Glomerular endothelial cell (primary cell): ENCODE results near the gene NAMPT. TPM values are rescaled to one million over a fixed set of nuclear protein-coding genes. Genes with fewer than 3 reads are reported as not detected.
"Not testable (repeated sequence)": the region's sequence is repeated elsewhere in the genome, so short reads cannot be mapped to it uniquely, and the experiment has no call there.

Experiments
- DNase-seq: peaks from one replicate; pipeline ENCODE4 v3.0.0-alpha.2; 2011; ENCODE audit warnings: low read depth, low spot score; ENCODE audit errors: extremely low read depth
- total RNA-seq: library from RNA; depleted of rRNA; stranded (reverse); fragments of >200 nt; gene quantifications from 2 replicates; pipeline ENCODE4 v1.2.3, GENCODE V29; 2015

NAMPT gene
- total RNA-seq, 1 donor from 2014 or later: 241 TPM

DNA sequence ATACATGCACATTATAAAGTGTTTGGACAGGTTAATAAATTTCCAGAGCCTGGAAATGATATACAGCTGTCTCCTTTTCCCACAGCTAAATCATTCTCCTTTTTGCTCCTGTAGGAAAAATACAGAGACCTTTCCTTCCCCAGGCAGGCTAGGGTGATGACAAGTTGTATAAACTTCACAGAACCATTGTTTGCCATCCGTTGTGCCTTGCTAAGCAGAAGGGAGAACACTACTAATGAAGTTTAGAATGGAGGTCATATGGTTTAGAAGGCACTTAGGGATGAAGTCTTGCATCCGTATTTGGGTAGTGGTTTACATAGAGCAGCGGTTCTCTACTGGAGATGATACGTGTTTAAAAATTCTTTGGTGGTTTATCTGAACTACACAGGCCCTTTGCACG lies 46.0 kb downstream of the NAMPT start:
- no peak for DNase-seq

GRCh38 chr7:106236065-106236464 lies 48.7 kb downstream of the NAMPT start:
- no peak for DNase-seq

- DNase-seq: no peak
Observed at GRCh38 chr7:106234425-106234824, 50.4 kb downstream of the NAMPT start.

DNA sequence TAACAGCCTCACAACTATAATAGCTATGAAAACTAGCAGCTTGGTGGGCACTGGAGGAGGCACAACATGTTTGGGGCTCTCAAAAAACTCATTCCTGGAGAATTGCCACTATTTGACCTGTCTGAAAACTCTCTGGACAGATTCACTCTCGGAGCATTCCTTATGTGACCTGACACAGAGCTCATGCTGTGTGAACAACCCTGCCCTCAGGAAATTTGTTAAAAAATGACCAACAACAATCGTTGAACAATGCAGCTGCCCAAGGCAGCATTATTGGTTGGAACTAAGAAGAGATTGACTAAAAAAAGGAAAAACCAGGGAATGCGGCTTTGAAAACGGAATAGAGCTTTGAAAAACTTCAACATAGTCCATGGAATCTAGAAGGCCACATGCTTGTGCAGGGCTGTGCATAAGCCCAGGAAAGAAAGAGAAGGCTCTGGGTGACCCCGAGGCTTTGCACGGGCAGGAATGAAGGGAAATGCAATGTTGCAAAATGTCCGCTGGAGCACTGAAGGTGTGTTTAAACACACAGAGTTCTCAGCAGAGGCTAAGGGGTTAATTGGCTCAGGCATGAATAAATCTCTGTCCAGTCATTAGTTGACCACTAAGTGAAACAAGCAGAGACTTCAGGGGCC lies 52.8 kb downstream of the NAMPT start:
- DNase-seq: no peak

GRCh38 chr7:106225856-106226255 lies 58.9 kb downstream of the NAMPT start:
- DNase-seq: no peak

DNA sequence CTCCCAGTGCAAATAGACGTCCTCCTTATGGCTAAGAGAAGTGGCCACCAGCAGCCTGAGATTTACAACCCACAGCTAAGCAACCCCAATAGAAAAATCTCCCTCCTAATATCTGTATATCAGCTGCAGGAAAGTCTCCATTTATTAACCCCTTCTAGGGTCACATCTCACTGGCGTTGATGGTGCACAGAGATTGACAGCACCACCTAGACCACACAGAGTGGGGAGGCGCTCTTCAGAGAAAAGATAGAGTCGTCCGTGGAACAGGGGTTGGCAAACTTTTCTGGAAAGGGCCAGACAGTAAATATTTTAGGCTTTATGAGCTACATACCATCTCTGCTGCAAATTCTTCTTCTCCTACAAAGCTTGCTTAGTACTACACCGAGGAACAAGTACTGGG lies 60.0 kb downstream of the NAMPT start:
- no peak for DNase-seq

DNA sequence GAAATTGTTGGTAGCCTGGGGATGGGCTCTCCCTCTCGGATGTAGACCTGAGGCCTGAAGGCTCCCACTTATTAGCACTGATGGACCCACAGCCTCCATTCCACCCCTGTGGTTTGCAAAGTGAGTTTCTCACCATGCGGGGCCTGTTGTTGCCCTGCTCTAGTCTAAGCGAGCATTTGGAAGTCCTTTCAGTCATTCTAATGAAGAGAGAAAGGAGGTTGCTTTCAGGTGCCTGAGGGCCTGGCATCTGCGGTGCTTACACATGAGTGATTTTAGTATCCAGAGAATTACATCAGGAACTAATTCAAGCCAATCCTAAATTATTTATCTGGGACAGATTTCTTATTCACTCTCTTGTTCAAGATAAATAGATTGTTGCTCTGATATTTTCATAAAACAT lies 61.6 kb downstream of the NAMPT start:
- no peak for DNase-seq

DNA sequence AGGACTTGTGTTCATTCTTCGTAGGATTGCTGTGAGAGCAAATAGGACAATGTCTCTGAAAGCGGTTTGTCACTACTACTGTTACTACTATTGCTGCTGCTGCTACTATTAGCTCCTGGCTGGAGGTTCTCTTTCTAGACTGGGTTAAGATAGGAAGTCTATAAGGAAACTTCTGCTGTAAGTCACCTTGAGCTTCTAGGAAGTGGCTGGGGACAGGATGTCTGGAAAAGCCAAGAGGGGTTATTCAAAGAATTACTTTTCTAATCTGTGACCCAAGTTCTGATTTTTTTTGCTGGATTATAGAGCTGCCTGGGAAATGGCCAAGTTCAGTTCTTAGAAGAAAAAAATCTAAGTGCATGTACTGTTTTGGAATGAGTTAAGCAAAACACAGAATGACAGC lies 62.2 kb downstream of the NAMPT start:
- DNase-seq: no peak

DNA sequence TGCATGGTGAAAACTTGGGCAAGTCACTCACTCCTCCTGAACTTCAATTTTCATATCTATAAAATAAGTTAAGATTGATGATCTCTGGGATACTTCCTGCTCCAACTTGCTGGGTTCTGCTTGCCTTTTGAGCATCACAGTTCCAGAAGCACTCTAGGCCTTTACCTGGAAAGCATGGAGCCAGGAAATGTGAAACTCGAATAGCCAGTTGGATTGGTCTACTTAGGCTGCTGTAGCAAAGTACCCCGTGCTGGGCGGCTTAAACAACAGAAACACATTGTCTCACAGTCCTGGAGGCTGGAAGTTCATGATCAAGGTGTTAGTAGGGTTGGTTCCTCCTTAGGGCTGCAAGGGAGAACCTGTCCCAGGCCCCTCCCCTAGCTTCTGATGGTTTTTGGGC lies 64.5 kb downstream of the NAMPT start:
- no peak for DNase-seq

DNA sequence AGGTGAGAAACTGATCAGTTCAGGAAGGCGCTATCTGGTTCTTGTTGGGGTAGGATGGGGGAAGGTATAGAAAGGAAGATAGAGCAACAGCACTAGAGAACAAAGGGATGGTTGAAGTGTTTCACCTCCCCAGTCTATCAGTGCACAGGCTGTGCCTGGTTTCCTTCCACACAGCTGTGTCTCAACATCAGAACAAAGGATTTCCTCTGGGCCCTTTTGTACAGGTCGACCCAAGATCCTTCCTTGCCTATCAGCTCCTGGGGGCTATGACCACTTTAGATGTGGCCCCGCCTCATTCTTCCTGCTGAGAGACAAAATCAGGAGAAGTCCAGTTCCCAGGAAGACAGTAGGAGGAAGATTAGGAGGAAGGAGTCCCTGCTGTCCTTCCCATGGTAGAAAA lies 65.6 kb downstream of the NAMPT start:
- no peak for DNase-seq

GRCh38 chr7:106218546-106218945 lies 66.2 kb downstream of the NAMPT start:
- no peak for DNase-seq

DNA sequence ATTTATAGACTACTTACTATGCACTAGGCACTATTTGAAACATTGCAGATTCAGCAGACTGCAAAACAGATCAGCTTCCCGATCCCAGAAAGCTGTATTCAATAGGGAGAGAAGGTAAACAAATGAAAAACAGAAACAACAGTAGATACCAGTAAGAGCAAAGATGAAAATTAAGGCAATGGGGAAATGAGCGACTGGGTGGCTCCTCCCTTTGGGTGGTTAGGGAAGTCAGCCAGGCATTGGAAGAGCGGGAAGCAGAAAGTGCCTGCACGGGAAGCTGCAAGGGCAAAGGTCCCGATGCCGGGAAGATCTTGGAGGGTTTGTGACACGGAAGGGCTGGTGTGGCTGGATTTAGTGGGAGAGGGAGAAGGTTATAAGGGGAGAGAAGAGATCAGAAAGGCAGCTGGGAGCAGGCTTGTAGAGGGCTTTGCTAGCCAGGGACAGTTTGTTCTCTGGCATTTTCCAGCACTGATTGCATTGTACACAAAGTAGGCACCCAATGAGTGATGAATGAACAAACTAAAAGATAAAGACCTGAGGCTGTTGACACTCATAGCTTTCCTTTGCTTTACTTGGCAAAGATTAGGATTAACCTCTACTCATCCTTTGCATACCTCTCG lies 67.8 kb downstream of the NAMPT start:
- no peak for DNase-seq

DNA sequence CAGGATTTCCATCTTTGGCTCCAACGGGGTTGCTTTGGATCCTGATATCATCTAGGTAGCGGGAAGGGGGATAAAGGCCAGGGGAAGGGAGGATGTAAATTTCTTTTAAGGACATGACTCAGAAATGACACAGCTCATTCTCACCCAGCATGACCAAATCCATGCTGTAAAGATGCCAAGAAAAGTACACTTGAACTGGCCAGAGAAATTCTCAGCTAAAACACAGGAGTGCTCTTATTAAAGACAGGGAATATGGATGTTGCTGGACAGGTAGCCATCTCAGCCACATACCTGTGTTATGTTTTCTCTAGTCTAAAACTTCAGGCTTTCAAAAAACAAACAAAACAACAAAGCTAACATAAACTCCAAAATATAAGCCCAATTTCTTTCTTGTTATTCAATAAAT lies 68.3 kb downstream of the NAMPT start:
- DNase-seq: peak; percentile 95

DNA sequence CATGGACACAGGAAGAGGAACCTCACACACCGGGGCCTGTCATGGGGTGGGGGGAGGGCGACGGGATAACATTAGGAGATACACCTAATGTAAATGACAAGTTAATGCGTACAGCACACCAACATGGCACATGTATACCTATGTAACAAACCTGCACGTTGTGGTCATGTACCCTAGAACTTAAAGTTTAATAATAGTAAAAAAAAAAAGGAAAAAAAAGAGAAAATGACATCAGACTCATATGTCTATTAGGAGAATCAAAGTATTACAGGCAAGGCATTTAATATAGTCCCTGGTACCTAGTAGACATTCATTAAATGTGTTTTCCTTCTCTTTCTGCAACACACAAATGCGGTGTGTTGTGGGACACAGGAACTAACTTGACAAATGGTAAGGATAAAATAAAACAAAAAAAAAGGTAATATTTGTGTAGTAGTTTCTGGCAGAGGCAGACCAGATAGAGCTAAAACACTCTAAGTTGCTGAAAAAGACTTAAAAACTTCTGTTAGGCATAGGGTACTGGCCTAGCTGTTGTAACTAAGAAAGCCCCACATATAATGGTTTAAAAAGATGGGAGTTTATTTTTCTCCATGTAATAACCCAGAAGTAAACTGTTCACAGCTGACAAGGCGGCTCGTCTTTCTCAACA lies 68.8 kb downstream of the NAMPT start:
- DNase-seq: no peak

GRCh38 chr7:106208944-106209343 lies 75.8 kb downstream of the NAMPT start:
- DNase-seq: not testable (repeated sequence)

GRCh38 chr7:106206826-106207541 lies 77.8 kb downstream of the NAMPT start:
- DNase-seq: no peak

DNA sequence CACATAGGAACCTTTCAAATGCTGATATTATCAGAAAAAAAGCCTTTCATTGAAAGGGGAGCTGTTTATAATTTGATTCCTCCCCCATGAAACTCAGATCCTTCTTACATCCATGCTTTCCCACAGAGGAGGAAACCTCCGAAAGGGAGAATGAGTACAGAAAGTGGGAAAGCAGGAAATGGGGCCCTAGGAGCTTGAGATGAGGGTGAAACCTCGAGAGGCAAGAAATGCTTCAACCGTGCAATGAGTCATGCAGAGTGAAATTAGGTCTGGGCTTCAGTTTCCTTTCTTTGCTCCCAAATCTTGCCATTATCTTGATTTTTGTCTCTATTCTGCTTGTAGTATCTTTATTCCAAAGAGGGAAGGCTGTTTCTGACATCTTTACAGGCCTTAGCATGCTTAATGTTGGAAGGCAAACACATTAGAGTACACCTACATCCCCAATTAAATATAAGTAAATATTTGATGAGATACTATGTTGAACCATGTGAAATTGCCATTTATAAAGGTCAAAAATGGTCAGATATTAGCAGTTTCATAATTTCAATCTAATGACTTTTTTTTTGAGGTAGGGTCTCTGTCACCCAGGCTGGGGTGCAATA lies 79.1 kb downstream of the NAMPT start:
- DNase-seq: no peak

GRCh38 chr7:106203473-106203872 lies 81.3 kb downstream of the NAMPT start:
- no peak for DNase-seq

- DNase-seq: no peak
Observed at GRCh38 chr7:106201164-106201563, 83.6 kb downstream of the NAMPT start.

- no peak for DNase-seq
Observed at GRCh38 chr7:106199813-106200364, 84.9 kb downstream of the NAMPT start.

- no peak for DNase-seq
Observed at GRCh38 chr7:106199024-106199423, 85.8 kb downstream of the NAMPT start.
